Skeletal muscle tissue (tissue), 5 donors: ENCODE results near the gene MRPL30. TPM values are rescaled to one million over a fixed set of nuclear protein-coding genes. Genes with fewer than 3 reads are reported as not detected.
"Not testable (repeated sequence)": the region's sequence is repeated elsewhere in the genome, so short reads cannot be mapped to it uniquely, and the experiment has no call there.

Experiments used
- H3K27ac ChIP-seq: one replicate; pipeline ENCODE4 v1.7.0; 2013; ENCODE audit warnings: mild to moderate bottlenecking, low read depth, low read length, inconsistent platforms
- H3K27me3 ChIP-seq, 3 donors: one replicate each; pipeline ENCODE4 v1.7.0; 2013; ENCODE audit warnings: low read length in 3 of 3; ENCODE audit not compliant: control insufficient read depth in 3 of 3, insufficient read depth in 3 of 3
- H3K36me3 ChIP-seq, 3 donors: one replicate each; pipeline ENCODE4 v1.7.0; 2013; ENCODE audit warnings: low read length in 3 of 3; ENCODE audit not compliant: control insufficient read depth in 3 of 3, insufficient read depth in 3 of 3
- H3K4me1 ChIP-seq, 3 donors: one replicate each; pipeline ENCODE4 v1.7.0; 2013; ENCODE audit warnings: low read length in 3 of 3, mild to moderate bottlenecking in 3 of 3; ENCODE audit not compliant: control insufficient read depth in 3 of 3, insufficient read depth in 3 of 3
- H3K4me3 ChIP-seq, 3 donors: one replicate each; pipeline ENCODE4 v1.7.0; 2013; ENCODE audit warnings: low read length in 3 of 3
- H3K9ac ChIP-seq, 3 donors: one replicate each; pipeline ENCODE4 v1.7.0; 2013; ENCODE audit warnings: low read length in 3 of 3, mild to moderate bottlenecking in 3 of 3, moderate library complexity in 2 of 3, low read depth in 1 of 3
- H3K9me3 ChIP-seq, 3 donors: one replicate each; pipeline ENCODE4 v1.7.0; 2013; ENCODE audit warnings: low read length in 3 of 3; ENCODE audit not compliant: control insufficient read depth in 3 of 3
- small RNA-seq: library from RNA; depleted of rRNA; stranded (forward); fragments of <200 nt; gene quantifications from one replicate; pipeline ENCODE3, GENCODE V24; 2014
- total RNA-seq: library from RNA; depleted of rRNA; stranded (reverse); fragments of >200 nt; gene quantifications from one replicate; pipeline ENCODE4 v1.2.3, GENCODE V29; 2014
- donor health status: Osteomylitis.

Gene MRPL30
- total RNA-seq, 1 donor from 2014 or later, result 48.0 TPM

- Histone ChIP-seq H3K27ac (no peak overlapping the region), H3K9me3 (no peaks in the 10 kb centered on the region)
Observed at GRCh38 chr2:99205491-99205890, 24.5 kb downstream of the MRPL30 start.

GRCh38 chr2:99216096-99216495 is 35.1 kb downstream of the MRPL30 start:
- Histone ChIP-seq H3K4me3 (no peak overlapping the region), H3K9me3 (no peaks in the 10 kb centered on the region), H3K36me3 (peaks cover 3 to 5% (median 4%) of the 10 kb centered on the region in 3 donors), H3K27ac (no peak overlapping the region), H3K4me1 (no peaks in the 10 kb centered on the region), H3K27me3 (no peaks in the 10 kb centered on the region), H3K9ac (no peak overlapping the region)

More at GRCh38 chr2:99205491-99205890, 24.5 kb downstream of the MRPL30 start:
- Histone ChIP-seq H3K4me3 (no peak overlapping the region), H3K4me1 (no peaks in the 10 kb centered on the region), H3K36me3 (no peaks in the 10 kb centered on the region), H3K9ac (no peak overlapping the region), H3K27me3 (no peaks in the 10 kb centered on the region)

- H3K9ac ChIP-seq, result no peak overlapping the region
- H3K27ac ChIP-seq, result no peak overlapping the region
- H3K4me1 ChIP-seq, result no peaks in the 10 kb centered on the region
Observed at GRCh38 chr2:99217929-99218501, 37.0 kb downstream of the MRPL30 start.

GRCh38 chr2:99233177-99233576 is 52.2 kb downstream of the MRPL30 start:
- not testable (repeated sequence) for H3K4me3 ChIP-seq, H3K9ac ChIP-seq, H3K4me1 ChIP-seq, H3K27me3 ChIP-seq, H3K9me3 ChIP-seq, H3K36me3 ChIP-seq, H3K27ac ChIP-seq

More at GRCh38 chr2:99217929-99218501, 37.0 kb downstream of the MRPL30 start:
- Histone ChIP-seq H3K9me3 (no peaks in the 10 kb centered on the region), H3K36me3 (peaks cover 3 to 5% (median 4%) of the 10 kb centered on the region in 3 donors), H3K27me3 (no peaks in the 10 kb centered on the region), H3K4me3 (no peak overlapping the region)

- Histone ChIP-seq H3K9ac (no peak overlapping the region), H3K4me1 (no peaks in the 10 kb centered on the region), H3K9me3 (no peaks in the 10 kb centered on the region), H3K4me3 (no peak overlapping the region), H3K27me3 (no peaks in the 10 kb centered on the region), H3K36me3 (no peaks in the 10 kb centered on the region), H3K27ac (no peak overlapping the region)
Observed at GRCh38 chr2:99238599-99238998, 57.6 kb downstream of the MRPL30 start.

- no peaks in the 10 kb centered on the region for H3K9me3 ChIP-seq
- H3K9ac ChIP-seq, result no peak overlapping the region
- no peaks in the 10 kb centered on the region for H3K4me1 ChIP-seq
- no peaks in the 10 kb centered on the region for H3K36me3 ChIP-seq
- no peak overlapping the region for H3K4me3 ChIP-seq
- H3K27me3 ChIP-seq, result no peaks in the 10 kb centered on the region
- H3K27ac ChIP-seq, result no peak overlapping the region
Observed at GRCh38 chr2:99240431-99240830, 59.4 kb downstream of the MRPL30 start.

GRCh38 chr2:99242151-99242550 is 61.2 kb downstream of the MRPL30 start:
- H3K4me1 ChIP-seq, result no peaks in the 10 kb centered on the region
- H3K36me3 ChIP-seq, result no peaks in the 10 kb centered on the region
- H3K9ac ChIP-seq, result no peak overlapping the region
- no peaks in the 10 kb centered on the region for H3K27me3 ChIP-seq
- H3K4me3 ChIP-seq, result no peak overlapping the region
- no peak overlapping the region for H3K27ac ChIP-seq
- H3K9me3 ChIP-seq, result no peaks in the 10 kb centered on the region

Small RNAs within 50 kb of the gene (small RNA-seq; reads per million reads assigned to genes)
- not detected for gene AC092587.1

Other genes starting within 250 kb of the MRPL30 start
- 0.52 TPM for gene CRACDL, start 245.0 kb upstream of the MRPL30 start, total RNA-seq
- gene C2orf15, start 39.5 kb upstream of the MRPL30 start, total RNA-seq, result not detected
- gene TSGA10, start 26.2 kb upstream of the MRPL30 start, total RNA-seq, result 2.1 TPM
- gene LIPT1, start 26.2 kb upstream of the MRPL30 start, total RNA-seq, result 6.8 TPM
- 11.5 TPM for gene MITD1, start 126 bp upstream of the MRPL30 start, total RNA-seq
- not detected for gene LYG2, start 74.5 kb downstream of the MRPL30 start, total RNA-seq
- 0.52 TPM for gene LYG1, start 120.0 kb downstream of the MRPL30 start, total RNA-seq
- gene TXNDC9, start 155.1 kb downstream of the MRPL30 start, total RNA-seq, result 26.6 TPM
- 11.0 TPM for gene EIF5B, start 156.2 kb downstream of the MRPL30 start, total RNA-seq